ENCODE results near the gene HS3ST6.

- no peak for TF ChIP-seq EZH2 (IDR thresholded peaks at IDR 0.05; ENCODE audit: borderline replicate concordance, low read length)
- TF ChIP-seq CTCF (conservative IDR thresholded peaks at IDR 0.05 in 1 of 2, IDR thresholded peaks at IDR 0.05 in 1 of 2; ENCODE audit: extremely low read depth in 1 of 2, insufficient read depth in 1 of 2, low read depth in 1 of 2, low read length in 2 of 2): no peak
Observed at GRCh38 chr16:1907226-1907860, 10.9 kb downstream of the HS3ST6 start.

Measured in mammary epithelial cell (primary cell).